Stimulated activated CD4-positive, alpha-beta T cell treated with anti-CD3 and anti-CD28 coated beads, TNF-alpha, amount 100 ng/mL, for 24 hours (primary cell): ENCODE results near the gene KRT10.
"Not testable (repeated sequence)": the region's sequence is repeated elsewhere in the genome, so short reads cannot be mapped to it uniquely, and the experiment has no call there.

ENCODE experiments used
- DNase-seq, 3 experiments: peaks; one replicate each; pipeline ENCODE4 v3.0.0-alpha.2; 2020; ENCODE audit warnings: low read depth in 3 of 3

Gene KRT10

GRCh38 chr17:40822132-40822812, at the start of gene KRT10:
Gene KRT10 (minus strand): TSS chr17:40822614. CDS start chr17:40822585, 29 bp downstream.
- DNase-seq, result no peak

- no peak for DNase-seq
These were observed 48.9 kb upstream of the KRT10 start for GRCh38 chr17:40871316-40871715.

- DNase-seq, result no peak
These were observed 47.7 kb upstream of the KRT10 start for GRCh38 chr17:40870136-40870535.

GRCh38 chr17:40866838-40867237, 44.4 kb upstream of the KRT10 start, which contains the start of gene KRT12:
Gene KRT12 (minus strand): TSS chr17:40867223. CDS start chr17:40867186, 37 bp downstream.
- DNase-seq, result no peak

GRCh38 chr17:40864661-40865390, 42.4 kb upstream of the KRT10 start:
- no peak for DNase-seq

GRCh38 chr17:40862985-40863733, 40.7 kb upstream of the KRT10 start:
- DNase-seq, result peak in 1 of 3 experiments; percentile 15

- DNase-seq, result no peak
These were observed 37.1 kb upstream of the KRT10 start for GRCh38 chr17:40859536-40859935.

GRCh38 chr17:40858667-40859066, 36.3 kb upstream of the KRT10 start:
- not testable (repeated sequence) for DNase-seq

GRCh38 chr17:40857535-40857934, 35.1 kb upstream of the KRT10 start:
- DNase-seq, result no peak

- DNase-seq, result no peak
These were observed 31.9 kb upstream of the KRT10 start for GRCh38 chr17:40854175-40854814.

GRCh38 chr17:40852364-40852763, 29.9 kb upstream of the KRT10 start:
- DNase-seq, result no peak

- no peak for DNase-seq
These were observed 28.0 kb upstream of the KRT10 start for GRCh38 chr17:40850293-40850972.

GRCh38 chr17:40849723-40850122, 27.3 kb upstream of the KRT10 start:
- no peak for DNase-seq

- no peak for DNase-seq
These were observed 26.3 kb upstream of the KRT10 start for GRCh38 chr17:40848583-40849235.

GRCh38 chr17:40846515-40847144, 24.2 kb upstream of the KRT10 start:
- DNase-seq, result no peak

- DNase-seq, result no peak
These were observed 22.3 kb upstream of the KRT10 start for GRCh38 chr17:40844671-40845107.

- no peak for DNase-seq
These were observed 20.8 kb upstream of the KRT10 start for GRCh38 chr17:40843242-40843641.

- no peak for DNase-seq
These were observed 18.8 kb upstream of the KRT10 start for GRCh38 chr17:40841246-40841645.

- no peak for DNase-seq
These were observed 16.8 kb upstream of the KRT10 start for GRCh38 chr17:40839194-40839593.

- no peak for DNase-seq
These were observed 13.6 kb upstream of the KRT10 start for GRCh38 chr17:40836020-40836419.
